Medulla oblongata (tissue), 1 donor: ENCODE results near the gene TICRR.

Source experiments
- DNase-seq: peaks from one replicate; pipeline ENCODE4 v3.0.0-alpha.2; 2015; ENCODE audit errors: extremely low spot score

TICRR gene

DNA sequence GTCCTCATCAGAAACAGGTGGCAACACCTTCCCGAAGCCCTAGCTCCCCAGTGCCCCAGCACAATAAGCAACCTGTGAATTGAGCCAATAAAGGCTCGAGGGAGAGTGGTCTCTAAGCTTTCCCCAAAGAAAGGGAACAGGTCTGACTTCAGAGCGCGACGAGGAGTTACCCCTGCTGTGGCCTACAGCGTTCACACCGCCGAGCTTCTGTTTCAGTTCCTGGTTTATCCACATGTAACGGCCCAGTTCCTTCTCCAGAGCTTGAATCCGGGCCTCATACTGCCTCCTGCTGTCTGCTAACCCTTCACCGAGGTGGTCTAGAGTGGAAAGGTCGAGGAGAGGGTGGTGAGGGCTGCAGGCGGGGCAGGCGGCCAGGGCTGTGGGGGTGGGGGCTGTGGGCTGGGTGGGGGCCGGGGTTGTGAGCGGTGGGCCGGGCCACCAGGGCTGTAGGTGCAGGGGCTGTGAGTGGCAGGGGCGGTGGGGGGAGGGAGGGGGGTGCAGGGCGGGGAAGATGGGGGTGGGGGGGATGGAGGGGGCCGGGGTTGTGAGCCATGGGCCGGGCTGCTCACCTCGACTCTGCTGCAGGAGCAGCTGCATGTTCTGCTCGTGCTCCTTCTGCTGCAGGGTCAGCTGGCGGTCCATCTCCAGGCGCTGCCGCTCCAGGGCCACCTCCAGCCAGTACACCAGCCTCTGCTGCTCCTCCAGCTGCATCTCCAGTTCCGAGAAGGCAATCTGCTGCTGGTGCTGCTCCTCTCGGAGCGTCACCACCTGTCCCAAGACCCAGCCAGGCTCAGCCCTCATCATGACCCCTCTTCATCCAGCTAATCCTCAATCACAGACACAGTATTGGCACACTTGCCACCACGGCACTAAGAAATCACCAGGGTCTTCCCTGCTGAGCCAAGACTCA, 53.8 kb downstream of the TICRR start:
- no peak for DNase-seq

DNA sequence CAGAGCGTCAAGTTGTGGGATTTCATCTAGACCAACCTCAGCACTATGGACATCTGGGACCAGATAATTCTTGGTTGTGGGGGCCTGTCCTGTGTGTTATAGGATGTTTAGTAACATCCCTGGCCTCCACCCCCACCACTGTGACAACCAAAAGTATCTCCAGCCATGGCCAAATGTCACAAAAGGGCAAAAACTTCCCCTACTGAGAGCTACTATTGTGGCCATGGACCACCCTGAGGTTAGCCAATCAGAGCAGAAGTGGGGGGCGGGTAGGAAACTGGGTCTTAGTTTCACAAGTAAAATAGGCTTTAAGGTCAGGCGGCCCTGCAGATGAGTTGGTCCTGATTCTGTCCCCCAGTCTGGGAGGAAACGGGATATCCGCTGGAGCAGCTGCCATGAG, 54.6 kb downstream of the TICRR start:
- DNase-seq, result no peak

DNA sequence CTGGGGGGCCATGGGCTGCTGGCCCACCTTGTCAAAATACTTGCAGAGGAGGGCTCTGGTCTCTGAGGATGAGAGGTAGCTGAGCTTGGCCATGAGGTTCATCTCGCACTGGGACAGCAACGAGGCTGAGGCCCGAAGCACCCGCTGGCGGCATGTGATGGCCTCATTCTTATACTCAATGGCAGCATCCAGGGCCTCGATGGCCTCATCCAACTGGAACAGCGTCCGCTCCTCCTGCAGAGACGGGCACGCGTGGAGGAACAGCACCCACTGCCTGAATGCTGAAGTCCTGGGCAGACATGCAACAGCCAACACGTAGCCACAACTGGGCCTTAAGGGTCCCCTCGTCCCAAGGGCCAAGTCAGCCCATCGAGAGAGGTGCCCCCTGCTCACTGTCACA, 55.0 kb downstream of the TICRR start:
- no peak for DNase-seq

DNA sequence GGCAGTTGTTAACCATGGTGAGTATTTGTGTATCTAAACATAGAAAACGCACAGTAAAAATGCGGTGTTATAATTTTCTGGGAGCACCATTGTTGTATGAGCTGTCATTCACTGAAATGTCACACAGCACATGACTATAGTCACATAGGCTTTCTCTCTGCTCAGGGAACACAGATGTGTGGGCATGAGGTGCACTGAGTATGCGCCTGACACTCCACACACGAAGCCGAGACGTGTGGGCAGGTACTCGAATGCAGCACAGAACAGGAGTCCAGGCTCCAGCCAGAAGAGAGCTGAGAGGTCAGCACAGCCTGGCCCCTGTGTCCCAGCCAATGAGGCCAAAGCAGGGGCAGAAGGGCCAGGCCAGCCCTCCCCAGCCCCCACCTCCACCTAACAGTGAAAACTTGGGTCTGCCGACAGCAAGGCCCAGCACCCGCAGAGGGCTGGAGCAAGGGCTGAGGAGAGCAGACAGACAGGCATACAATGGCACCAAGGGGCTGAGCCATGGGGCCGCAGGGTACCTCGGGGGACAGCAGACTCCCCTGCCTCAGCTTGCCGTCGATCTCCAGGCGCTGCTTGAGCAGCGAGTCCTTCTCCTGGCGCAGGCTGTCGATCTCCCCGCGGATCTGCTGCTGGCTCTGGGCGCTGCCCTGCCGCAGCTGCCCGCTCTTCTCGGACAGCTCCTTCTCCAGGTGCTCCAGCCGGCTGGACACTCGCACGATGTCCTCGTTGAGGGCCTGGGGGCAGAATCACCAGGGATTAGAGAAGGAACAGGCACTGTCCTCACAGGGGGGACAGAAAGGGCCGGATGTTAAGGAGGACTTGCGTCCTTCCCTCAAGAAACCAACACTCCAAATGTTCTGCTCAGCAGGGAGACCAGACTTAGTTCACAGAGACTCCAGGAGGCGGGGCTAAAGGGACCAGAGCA, 56.0 kb downstream of the TICRR start:
- no peak for DNase-seq

DNA sequence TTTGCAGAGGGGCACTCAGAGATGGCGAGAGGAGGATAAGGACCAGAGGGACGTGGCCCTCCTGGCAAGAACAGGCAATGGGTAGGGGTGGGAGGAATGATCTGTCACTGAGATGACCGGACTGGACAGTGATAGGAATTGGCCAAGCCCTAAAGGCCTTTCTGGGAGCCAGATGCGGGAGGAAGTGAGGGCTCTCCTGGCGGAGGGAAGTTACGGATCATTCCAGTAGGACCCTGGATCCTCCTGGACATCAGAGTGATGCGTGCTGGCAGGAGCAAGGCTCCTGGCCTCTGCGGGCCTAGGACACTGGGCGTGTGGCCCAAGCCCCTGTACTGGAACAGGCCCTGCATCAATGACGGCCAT, 56.6 kb downstream of the TICRR start:
- no peak for DNase-seq

DNA sequence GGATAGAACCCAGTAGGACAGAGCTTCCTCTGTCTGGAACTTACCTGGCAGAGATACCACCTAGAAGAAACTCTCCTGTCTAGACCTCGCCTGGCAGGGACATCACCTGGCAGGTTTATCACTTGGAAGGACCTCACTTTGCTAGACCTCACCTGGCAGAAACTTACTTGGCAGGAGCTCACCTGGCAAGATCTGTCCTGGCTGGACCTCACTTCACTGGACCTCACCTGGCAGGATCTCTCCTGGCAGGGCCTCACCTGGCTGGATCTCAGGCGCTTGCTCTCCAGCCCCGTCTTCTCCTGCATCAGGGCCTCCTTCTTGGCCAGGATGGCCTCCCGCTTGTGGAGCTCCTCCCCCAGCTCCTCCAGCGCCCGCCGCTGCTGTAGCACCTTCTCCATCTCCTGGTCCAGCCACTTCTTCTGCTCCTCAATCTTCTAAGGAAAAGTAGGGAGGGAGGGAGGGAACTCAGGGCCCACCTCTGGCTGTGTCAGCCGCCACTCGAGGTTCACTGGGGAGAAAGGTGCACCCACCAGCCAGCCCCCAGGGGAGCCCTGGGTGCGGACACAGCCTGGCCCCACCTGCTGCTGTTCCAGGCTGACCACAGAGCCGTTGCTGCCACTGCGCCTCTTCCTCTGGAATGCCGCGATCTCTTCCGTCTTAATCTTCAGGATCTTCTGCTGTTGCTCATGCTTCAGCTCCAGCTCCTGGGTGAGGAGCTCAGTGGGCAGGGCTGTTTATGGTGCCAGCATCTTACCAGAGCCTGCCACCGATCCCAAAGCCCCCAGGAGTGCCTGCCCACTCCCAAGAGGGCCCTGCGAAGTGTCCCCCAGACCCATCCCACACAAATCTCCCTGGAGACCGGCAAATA, 57.5 kb downstream of the TICRR start:
- DNase-seq, result no peak

DNA sequence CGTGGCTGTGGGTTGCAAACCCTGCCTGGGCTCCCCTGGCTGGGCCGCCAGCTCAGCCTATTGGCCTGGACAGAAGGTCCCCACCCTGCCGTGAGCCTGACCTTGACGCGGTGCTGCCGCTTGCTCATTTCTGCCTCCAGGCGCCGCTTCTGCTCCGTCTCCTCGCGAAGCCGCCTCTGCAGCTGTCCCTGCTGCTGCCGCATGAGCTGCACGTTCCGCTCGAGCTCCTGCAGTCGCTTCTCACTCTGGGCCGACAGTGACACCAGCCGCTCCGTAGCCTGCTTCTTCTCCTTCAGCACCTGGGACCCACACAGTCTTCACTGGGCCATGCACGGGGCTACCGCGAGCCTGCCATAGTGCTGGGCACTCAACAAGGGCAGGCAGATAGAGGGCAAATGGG, 58.3 kb downstream of the TICRR start:
- no peak for DNase-seq

DNA sequence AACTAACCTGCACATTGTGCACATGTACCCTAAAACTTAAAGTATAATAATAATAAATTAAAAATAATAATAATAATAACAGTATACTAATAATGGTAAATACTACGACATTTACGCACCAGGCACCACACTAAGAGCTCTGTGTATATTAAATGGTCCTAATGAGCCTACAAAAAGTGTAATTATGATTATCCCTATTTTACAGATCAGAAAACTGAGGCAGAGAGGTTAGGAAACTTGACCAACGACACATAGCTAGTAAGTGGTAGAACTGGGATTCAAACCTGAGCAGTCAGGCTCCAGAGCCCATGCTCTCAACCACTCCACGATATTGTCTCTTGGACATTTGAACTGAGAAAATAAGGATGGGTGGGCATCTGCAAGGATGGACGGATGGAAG, 65.0 kb downstream of the TICRR start:
- DNase-seq, result no peak

DNA sequence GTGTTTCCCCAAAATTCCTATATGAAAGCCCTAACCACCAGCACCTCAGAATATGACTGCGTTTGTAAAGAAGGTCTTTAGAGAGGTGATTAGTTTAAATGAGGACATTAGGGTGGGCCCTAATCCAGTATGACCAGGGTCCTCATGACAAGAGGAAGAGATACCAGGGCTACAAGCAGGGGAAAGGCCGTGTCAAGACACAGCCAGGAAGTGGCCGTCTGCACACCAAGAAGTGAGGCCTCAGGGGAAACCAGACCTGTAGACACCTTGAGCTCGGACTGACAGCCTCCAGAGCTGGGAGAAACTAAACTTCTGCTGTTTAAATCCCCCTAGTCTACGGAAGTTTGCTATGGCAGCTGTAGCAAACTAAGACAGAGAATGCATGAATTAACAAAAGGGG, 65.8 kb downstream of the TICRR start:
- no peak for DNase-seq

DNA sequence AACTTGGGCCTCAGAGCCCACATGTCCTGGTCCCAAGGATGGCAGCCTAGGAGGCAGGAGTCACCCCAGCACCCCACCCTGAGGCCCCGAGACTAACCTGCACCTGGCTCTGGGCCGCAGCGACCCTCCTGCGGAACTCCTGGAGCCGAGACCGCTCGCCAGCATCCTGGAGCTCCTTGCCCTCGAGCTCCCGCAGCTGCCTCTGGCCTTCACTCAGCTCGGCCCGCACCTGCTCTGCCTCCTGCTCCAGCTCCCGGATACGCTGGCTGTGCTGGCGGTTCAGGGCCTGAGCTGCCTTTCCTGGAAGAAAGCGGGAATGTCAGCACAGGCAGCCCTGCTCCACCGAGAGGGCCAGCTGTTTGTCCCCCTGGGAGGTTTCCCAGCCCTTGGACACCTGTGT, 66.8 kb downstream of the TICRR start:
- no peak for DNase-seq

DNA sequence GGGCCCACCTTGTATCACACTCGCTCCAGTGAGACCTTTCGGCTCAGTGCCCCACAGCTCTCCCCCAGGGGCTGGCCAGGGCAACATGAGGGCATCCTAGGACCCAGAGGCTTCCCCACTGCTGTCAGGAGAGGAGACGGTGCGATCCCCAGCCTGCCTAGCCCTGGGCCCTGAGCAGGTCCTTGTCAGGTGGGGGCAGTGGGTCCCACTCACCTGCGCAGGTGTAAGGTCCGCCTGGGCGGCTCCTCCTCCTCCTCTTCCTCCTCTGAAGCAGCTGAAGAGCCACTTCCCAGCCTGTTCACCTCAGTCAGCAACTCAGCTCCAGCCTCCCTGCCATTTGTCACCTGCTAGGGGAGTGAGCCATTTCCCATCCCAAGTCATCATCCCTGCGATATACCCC, 70.4 kb downstream of the TICRR start:
- DNase-seq, result no peak

DNA sequence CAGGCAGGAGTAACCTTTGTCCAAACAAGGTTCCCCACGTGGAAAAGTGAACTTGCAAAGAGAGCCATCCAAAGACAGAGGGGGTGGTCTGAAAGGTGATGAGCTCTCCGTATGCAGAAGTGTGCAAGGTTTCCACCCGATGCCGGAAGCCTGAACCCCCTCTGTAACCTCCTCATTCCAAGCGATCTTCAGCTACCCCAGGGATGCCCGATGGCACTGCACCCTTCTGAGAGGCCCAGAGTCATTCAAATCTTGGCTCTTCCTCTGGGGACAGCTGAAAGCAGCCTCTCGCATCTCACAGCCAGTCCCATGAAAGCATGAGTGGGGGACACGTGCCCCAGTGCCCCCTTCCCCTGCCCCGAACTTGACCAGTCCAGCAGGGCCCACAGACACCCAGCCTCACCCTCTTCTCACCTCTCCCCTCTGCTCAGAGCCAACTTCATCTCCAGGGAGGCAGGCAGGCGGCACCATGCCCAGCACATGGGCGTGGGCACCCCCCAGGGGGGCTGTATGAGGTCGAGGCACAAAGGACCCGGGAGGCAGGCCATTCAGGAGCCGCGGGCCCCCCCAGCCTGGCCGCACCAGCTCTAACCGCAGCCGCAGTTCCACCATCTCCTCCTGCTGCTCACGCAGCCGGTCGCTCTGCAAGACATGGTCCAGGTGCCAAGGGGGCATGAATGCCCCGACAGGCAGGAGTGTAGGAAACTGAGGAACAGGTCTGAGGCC, 71.3 kb downstream of the TICRR start:
- DNase-seq, result no peak

DNA sequence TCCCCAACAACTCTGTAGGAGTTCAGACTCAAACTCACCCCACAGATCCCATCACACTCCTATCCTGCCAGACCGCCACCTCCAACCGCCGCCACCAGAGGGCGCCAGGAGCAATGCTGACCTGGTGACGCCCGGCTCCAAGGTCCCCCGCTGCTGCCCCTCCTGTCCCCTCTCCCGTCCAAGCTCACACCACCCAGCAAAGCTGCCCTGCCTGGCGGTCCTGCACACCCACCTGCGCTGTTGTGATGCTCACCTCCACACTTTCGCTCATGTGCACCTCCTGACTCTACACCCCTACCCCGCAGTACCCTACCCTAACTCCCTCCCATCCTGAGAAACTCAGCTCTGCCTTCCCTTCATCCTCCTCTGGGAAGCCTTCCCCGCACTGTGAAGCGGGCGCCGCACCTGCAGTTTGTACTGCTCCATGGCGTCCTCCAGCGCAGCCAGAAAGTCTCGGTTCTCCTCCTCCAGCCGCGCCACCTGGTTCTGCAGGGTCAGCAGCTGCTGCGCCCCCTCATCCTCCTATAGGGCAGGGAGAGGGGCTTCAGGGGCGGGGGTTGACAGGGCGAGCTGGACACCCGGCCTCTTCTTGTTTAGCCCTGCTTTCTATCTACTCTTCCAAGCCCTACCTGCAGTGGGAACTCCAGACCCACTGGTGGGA, 72.1 kb downstream of the TICRR start:
- DNase-seq, result peak; percentile 36

DNA sequence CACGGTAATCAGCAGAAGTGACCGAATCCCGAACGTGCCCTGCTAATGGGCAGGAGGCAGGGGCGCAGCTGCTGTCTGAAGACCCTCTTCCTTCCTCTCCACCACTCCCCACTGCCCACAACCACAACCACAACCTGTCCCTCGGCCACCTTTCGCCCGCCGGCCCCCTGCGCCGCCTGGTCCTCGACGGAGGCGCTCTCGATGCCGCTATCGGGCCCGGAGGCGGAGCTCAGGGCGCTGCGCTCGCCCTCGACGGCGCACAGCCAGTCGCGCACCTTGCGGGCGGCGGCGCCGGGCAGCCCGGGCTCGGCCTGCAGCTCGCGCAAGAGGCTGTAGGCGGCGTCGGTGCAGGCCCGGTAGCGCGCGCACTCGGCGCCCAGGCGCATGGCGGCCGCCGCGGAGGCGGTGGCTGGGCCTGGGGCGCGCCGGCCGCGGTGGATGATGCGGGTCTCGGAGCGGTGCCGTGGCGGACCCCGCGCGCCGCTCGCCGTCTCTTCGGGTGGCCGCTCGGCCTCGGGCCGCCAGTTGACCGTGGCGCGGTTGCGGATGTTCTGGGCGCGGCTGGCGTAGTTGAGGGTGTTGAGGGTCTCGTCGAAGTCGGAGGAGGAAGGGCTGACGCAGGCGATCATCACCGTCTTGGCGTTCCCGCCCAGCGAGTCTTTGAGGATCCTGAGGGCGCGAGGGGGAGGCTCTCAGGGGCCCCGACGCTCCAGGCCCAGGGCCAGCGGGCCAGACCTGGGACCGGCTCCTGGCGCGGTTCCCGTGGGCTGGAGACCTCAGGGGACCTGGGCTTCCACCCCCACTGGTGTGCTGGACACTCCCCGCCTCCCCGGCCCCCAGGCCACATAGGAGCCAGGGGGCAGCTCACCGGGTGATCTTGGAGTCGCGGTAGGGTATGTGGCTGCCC, 73.1 kb downstream of the TICRR start:
- DNase-seq, result no peak

DNA sequence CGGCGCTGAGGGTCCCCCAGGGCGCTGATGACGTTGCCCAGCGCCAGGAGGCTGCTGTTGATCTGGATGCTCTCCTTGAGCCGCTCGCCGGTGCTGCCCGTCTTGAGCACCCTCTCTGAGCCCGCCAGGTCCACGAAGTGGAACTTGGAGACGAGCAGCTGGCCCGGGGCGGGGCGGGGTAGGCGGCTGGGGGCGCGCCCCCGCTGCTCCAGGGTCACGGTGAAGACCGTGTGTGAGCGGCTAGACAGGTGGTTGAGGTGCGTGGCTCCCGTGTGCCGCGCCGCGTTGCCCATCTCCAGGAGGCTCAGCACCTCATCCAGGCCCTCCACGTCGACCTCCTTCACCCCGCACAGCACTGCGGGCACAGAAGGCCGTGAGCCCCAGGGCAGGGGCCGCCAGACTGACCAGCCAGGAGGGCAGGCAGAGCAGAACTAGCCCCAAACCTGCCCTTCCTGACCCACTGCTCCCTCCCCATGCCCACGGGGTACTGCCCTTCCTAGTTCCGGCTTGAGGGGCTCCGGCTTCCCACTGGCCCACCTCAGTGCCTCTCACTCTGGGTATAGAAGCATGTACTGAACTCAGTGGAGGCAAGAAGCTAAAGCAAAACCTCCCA, 73.8 kb downstream of the TICRR start:
- no peak for DNase-seq

DNA sequence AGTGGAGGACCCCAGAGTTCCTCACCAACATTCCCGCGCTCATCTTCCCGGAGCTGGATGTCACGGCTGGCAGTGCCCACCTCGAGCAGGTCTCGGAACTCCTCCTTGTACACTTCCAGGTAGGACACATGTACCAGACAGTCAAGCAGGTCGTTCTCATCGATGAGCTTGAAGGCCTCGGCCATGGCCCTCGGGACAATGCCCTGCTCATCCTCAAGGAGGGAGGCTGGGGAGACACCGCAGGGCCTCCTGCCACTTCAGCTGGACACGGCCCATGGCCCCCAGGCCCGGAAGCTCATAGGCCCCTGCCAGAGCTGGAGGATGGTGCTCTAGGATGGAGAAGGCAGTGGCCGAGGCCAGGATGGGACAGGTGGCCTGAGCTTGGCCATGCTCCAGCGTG, 74.4 kb downstream of the TICRR start:
- DNase-seq, result no peak

DNA sequence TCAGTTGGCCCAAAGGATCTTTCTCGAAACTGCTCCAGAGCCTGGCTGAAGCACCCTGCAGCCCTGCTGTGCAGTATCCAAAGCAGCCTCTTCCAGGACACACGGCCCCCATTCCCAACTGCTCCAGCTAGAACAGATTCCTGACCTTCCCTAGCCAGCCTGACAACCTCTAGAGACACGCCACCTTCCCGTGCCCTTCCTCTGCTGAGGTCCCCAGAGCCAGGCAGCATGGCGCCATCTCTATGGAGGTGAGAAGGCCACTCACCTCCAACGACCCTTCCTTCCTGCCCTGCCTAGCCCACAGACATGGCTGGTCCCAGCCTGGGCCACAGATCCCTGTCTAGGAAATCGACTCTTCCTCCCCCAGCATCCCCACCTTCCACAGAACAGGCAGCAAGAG, 76.9 kb downstream of the TICRR start:
- no peak for DNase-seq

DNA sequence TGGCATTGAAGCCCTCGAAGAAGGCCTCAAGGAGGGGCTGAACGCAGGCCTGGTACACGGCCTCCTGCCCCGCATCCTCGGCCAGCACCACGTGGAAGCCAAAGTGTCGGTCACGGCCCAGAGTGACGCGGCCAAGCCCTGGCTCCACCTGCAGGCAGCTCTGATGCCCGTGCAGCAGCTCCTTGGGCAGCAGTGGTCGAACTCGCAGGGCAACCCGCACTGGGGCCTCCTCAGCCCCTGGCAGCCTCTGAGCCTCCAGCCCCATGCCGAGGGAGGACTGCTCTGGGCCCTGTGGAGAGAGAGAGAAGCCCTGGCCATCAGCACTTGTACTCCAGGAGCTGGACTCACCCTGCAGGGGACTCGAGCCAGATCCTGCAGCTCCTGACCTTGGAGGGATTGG, 77.4 kb downstream of the TICRR start:
- DNase-seq, result no peak

DNA sequence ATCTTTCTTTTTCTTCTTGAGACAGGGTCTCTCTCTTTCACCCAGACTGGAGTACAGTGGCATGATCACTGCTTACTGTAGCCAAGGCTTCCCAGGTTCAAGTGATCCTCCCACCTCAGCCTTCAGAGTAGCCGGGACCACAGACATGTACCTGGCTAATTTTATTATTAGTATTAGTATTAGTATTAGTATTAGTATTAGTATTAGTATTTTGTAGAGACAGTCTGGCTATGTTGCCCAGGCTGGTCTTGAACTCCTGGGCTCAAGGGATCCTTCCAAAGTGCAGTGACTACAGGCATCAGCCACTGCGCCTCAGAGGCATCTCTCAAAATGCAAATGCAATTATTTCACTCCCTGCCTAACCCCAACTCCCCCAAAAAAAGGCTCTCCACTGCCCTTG, 78.3 kb downstream of the TICRR start:
- DNase-seq, result no peak
